Common myeloid progenitor, CD34-positive (primary cell): ENCODE results near the gene TMEM19.

ENCODE experiments used
- CTCF ChIA-PET: fragments of 350-600 bp; sonication (Branson Sonifier 250); formaldehyde crosslinking; loops from one replicate; lab custom pipeline; 2021; ENCODE audit warnings: antibody characterized with exemption; lab: Charles Lee
- POLR2A ChIA-PET: fragments of 350-600 bp; sonication (Branson Sonifier 250); formaldehyde crosslinking; loops from one replicate; lab custom pipeline; 2021; ENCODE audit warnings: antibody characterized with exemption; lab: Charles Lee
- DNase-seq, 3 donors: peaks; one replicate each; pipeline versions ENCODE4 v3.0.0 to v3.0.0-alpha.2; 2013
- H3K27ac ChIP-seq, 2 experiments: 1 replicate in 1 of 2; 2 replicates in 1 of 2; pipeline ENCODE4 v1.7.0; 2013; ENCODE audit warnings: inconsistent platforms in 2 of 2, low read length in 2 of 2, mild to moderate bottlenecking in 2 of 2, low read depth in 1 of 2, moderate library complexity in 1 of 2; ENCODE audit not compliant: severe bottlenecking in 2 of 2, insufficient read depth in 1 of 2, poor library complexity in 1 of 2
- H3K27me3 ChIP-seq, 5 experiments: replicated peaks in 2 of 5; 1 replicate in 3 of 5; 2 replicates in 2 of 5; pipeline versions ENCODE4 v1.6.1 to v1.7.0; 2013; ENCODE audit warnings: low read length in 4 of 5, mild to moderate bottlenecking in 2 of 5, moderate library complexity in 2 of 5, inconsistent platforms in 1 of 5; ENCODE audit not compliant: insufficient read depth in 5 of 5, control insufficient read depth in 4 of 5
- H3K36me3 ChIP-seq, 4 experiments: 1 replicate in 2 of 4; 2 replicates in 2 of 4; pipeline versions ENCODE4 v1.6.1 to v1.7.0; 2013; ENCODE audit warnings: low read length in 3 of 4, control low read depth in 1 of 4, mild to moderate bottlenecking in 1 of 4; ENCODE audit not compliant: control insufficient read depth in 4 of 4, insufficient read depth in 4 of 4
- H3K4me1 ChIP-seq, 4 experiments: 1 replicate in 3 of 4; 2 replicates in 1 of 4; pipeline versions ENCODE4 v1.6.1 to v1.7.1; 2013; ENCODE audit warnings: low read length in 3 of 4, mild to moderate bottlenecking in 3 of 4, control low read depth in 1 of 4, inconsistent platforms in 1 of 4, moderate library complexity in 1 of 4; ENCODE audit not compliant: control insufficient read depth in 4 of 4, insufficient read depth in 4 of 4; ENCODE audit errors: control extremely low read depth in 1 of 4
- H3K4me3 ChIP-seq, 7 experiments: 1 replicate in 4 of 7; 2 replicates in 3 of 7; pipeline versions ENCODE4 v1.5.1 to v1.7.0; 2013; ENCODE audit warnings: mild to moderate bottlenecking in 7 of 7, low read length in 6 of 7, moderate library complexity in 6 of 7, inconsistent platforms in 2 of 7, low read depth in 2 of 7, control low read depth in 1 of 7; ENCODE audit not compliant: insufficient read depth in 4 of 7, control insufficient read depth in 1 of 7; ENCODE audit errors: extremely low read depth in 1 of 7
- H3K9me3 ChIP-seq, 5 experiments: 1 replicate in 4 of 5; 2 replicates in 1 of 5; pipeline versions ENCODE4 v1.6.1 to v1.7.1; 2013; ENCODE audit warnings: low read length in 4 of 5, mild to moderate bottlenecking in 2 of 5, inconsistent platforms in 1 of 5, low read depth in 1 of 5, moderate library complexity in 1 of 5; ENCODE audit not compliant: control insufficient read depth in 4 of 5, insufficient read depth in 2 of 5; ENCODE audit errors: control extremely low read depth in 1 of 5
- WGBS: methylation state at CpG from one replicate; pipeline ENCODE4 v1.1.5; 2013; ENCODE audit not compliant: insufficient coverage; 5-methylcytosine and 5-hydroxymethylcytosine counted together

The TMEM19 gene

DNA sequence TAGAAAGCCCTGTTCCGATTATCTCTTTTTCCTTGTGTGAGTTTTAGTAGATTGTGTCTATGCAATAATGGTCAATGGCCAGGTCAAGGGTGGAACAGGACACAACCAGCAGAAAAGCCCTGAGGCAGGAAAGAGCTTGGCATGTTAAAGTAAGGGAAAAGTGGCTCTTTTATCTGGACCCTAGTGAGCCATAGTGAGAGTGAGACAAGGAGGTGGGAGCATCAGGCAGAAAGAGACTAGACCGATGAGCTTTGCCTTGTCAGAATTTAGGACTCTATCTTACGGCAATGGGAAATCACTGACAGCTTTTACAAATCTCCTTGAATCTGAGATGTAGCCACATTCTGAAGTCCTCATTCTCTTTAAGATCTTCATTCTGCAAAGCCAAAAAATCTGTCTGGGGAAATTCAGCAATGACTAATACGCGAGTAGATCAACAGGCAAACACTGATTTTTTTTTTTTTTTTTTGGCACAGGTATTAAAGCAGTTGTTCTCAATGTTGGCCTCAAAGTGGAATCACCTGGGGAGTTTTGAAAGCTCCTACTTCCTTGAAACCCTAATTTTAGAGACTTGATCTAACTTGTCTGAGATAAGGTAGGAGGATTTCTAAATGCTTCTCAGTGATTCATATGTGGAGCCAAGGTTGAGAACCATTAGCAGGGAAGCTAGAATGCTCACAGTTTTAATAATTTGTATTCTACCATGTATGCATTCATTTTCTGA, 33.9 kb downstream of the TMEM19 start:
- H3K4me1 ChIP-seq: no peaks in the 10 kb centered on the region
- CTCF ChIA-PET: interaction anchor here (0.9 kb wide), 1 partner anchor 15 kb away, joined by 3 read pairs; no protein-coding TSS in a partner anchor
- H3K9me3 ChIP-seq: peaks cover 0 to 2% (median 1%) of the 10 kb centered on the region in 5 experiments
- H3K27ac ChIP-seq: no peak overlapping the region
- 96% methylated on average over 5 of the region's 5 CpGs for WGBS
- H3K4me3 ChIP-seq: no peak overlapping the region
- no peak for DNase-seq
- POLR2A ChIA-PET: no interaction called here
- no peaks in the 10 kb centered on the region for H3K27me3 ChIP-seq
- H3K36me3 ChIP-seq: no peaks in the 10 kb centered on the region

DNA sequence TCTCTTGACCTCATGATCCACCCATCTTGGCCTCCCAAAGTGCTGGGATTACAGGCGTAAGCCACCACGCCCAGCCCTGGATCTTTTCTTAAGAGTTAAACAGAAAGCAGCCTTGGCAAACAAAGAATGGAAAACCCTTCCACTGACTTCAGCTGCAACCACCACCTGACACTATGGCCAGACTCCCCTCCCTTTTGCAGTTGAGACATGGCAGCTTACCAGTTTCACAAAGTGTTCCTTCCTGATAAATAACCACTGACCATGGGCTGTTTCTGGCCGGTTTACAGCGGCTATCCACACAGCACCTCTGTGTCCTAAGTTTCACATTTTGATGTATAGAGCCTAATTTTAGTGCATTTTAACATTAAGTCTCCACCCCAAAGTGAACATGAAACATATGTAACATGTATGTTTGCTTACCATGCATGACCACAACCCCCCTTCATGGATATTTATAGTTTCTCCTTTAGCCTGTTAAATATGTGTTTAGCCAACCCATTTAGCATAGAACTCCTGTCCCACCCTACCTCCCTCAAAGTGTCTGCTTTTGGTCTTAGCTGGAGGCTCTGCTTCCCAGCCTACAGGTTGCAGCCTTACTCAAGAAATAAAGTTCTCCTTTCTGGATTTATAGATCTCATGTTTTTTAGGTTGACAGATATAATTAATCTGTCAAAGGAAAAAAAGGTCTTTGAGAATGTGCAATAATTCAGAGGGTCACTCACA, 36.1 kb downstream of the TMEM19 start:
- Histone ChIP-seq H3K9me3 (no peaks in the 10 kb centered on the region), H3K27me3 (no peaks in the 10 kb centered on the region), H3K27ac (no peak overlapping the region), H3K4me3 (no peak overlapping the region), H3K4me1 (no peaks in the 10 kb centered on the region), H3K36me3 (no peaks in the 10 kb centered on the region)
- DNase-seq: no peak
- 100% methylated on average over 2 of the region's 4 CpGs for WGBS
- ChIA-PET POLR2A (no interaction called here), CTCF (no interaction called here)

DNA sequence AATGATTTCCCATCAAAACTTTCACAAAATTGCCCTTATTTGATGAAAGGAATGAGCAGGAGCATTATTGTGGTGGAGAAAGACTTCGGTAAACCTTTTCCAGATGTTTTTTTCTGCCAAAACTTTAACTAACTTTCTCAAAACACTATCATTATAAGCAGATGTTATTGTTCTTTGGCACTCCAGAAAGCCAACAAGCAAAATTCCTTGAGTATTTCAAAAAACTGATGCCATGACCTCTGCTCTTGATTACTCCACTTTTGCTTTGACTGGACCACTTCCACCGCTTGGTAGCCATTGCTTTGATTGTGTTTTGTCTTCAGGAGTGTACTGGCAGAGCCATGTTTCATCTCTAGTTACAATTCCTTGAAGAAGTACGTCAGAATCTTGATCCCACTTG, 39.1 kb downstream of the TMEM19 start:
- H3K27me3 ChIP-seq: no peaks in the 10 kb centered on the region
- ChIA-PET CTCF (no interaction called here), POLR2A (no interaction called here)
- no peaks in the 10 kb centered on the region for H3K36me3 ChIP-seq
- no peaks in the 10 kb centered on the region for H3K9me3 ChIP-seq
- no peak for DNase-seq
- no peak overlapping the region for H3K4me3 ChIP-seq
- no peaks in the 10 kb centered on the region for H3K4me1 ChIP-seq
- no peak overlapping the region for H3K27ac ChIP-seq
- WGBS: 100% methylated on average over 1 of the region's 3 CpGs

DNA sequence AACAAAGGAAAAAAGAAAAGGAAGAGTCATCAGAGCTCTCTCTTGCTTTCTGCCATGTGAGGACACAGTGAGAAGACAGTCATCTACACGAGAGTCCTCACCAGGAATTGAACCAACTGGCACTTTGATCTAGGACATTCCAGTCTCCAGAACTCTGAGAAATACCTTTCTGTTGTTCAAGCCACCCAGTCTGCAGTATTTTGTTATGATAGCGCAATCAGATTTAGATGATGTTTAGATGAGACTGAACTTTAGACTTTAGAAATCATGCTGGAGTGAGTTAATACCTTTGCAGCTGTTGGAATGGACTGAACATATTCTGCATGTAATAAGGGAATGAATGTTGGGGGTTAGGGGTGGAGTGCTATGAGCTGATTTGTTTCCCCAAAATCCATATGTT, 40.7 kb downstream of the TMEM19 start:
- DNase-seq: no peak
- no peak overlapping the region for H3K27ac ChIP-seq
- H3K9me3 ChIP-seq: no peaks in the 10 kb centered on the region
- no peaks in the 10 kb centered on the region for H3K36me3 ChIP-seq
- H3K4me3 ChIP-seq: no peak overlapping the region
- ChIA-PET POLR2A (no interaction called here), CTCF (interaction anchor here (0.6 to 0.7 kb wide), 2 partner anchors 30 to 480 kb away, joined by 4 read pairs; no protein-coding TSS in a partner anchor)
- no peaks in the 10 kb centered on the region for H3K27me3 ChIP-seq
- H3K4me1 ChIP-seq: no peaks in the 10 kb centered on the region
- WGBS: 100% methylated on average over 1 of the region's 2 CpGs

DNA sequence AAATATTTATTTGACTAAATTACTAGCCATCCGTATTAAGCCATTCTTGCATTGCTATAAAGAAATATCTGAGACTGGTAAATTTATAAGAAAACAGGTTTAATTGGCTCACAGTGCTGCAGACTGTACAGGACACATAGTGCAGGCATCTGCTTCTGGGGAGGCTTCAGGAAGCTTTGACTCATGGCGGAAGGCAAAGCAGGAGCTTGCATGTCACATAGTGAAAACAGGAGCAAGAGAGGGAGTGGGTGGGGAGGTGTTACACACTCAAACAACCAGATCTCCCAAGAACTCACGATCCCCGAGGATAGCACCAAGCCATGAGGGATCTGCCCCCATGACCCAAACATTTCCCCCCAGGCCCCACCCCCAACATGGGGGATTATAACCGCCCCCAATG, 42.1 kb downstream of the TMEM19 start:
- ChIA-PET POLR2A (no interaction called here), CTCF (no interaction called here)
- H3K27me3 ChIP-seq: no peaks in the 10 kb centered on the region
- no peaks in the 10 kb centered on the region for H3K36me3 ChIP-seq
- no peaks in the 10 kb centered on the region for H3K4me1 ChIP-seq
- H3K27ac ChIP-seq: no peak overlapping the region
- no peaks in the 10 kb centered on the region for H3K9me3 ChIP-seq
- no peak overlapping the region for H3K4me3 ChIP-seq
- no peak for DNase-seq
- WGBS: 100% methylated on average over 2 of the region's 5 CpGs

DNA sequence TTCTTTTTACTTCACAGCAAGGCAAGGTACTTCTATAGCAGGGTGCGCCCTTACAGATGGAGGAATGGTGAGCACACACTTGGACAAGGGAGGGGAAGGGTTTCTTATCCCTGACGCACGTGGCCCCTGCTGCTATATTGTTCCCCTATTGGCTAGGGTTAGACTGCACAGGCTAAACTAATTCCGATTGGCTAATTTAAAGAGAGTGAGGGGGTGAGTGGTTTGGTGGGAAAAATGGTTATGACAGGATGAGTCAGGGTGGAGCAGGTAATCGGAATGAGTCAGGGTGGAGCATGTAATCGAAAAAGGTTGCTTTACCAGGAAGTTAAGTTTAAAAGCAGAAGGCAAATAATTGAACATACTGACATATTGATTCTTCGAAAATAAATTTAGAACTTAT, 45.1 kb downstream of the TMEM19 start:
- DNase-seq: no peak
- H3K27me3 ChIP-seq: no peaks in the 10 kb centered on the region
- H3K9me3 ChIP-seq: no peaks in the 10 kb centered on the region
- no peaks in the 10 kb centered on the region for H3K4me1 ChIP-seq
- WGBS: 100% methylated on average over 2 of the region's 7 CpGs
- ChIA-PET CTCF (interaction anchor here (0.7 kb wide), 1 partner anchor 1090 kb away, joined by 3 read pairs; no protein-coding TSS in a partner anchor), POLR2A (no interaction called here)
- no peaks in the 10 kb centered on the region for H3K36me3 ChIP-seq
- no peak overlapping the region for H3K4me3 ChIP-seq
- no peak overlapping the region for H3K27ac ChIP-seq
